Adrenal gland (tissue), 12 donors: ENCODE measurements around the gene PLXNA4. TPM values are rescaled to one million over a fixed set of nuclear protein-coding genes. Genes with fewer than 3 reads are reported as not detected.

Source experiments
- DNase-seq, 7 donors: peaks; one replicate each; pipeline ENCODE4 v3.0.0-alpha.2; 2019 to 2020
- H3K27ac ChIP-seq, 5 donors: fragments of 200-600 bp; sonication (generic) in 4 of 5; 1 replicate in 3 of 5; 2 replicates in 2 of 5; pipeline versions ENCODE4 v1.5.1 to v1.8.0; 2016 to 2020; ENCODE audit warnings: mild to moderate bottlenecking in 1 of 5
- H3K27me3 ChIP-seq: fragments of 200-600 bp; 2 replicates; pipeline ENCODE4 v1.8.0; 2021
- H3K36me3 ChIP-seq, 2 donors: fragments of 200-600 bp; replicated peaks in 1 of 2; 1 replicate in 1 of 2; 2 replicates in 1 of 2; pipeline versions ENCODE4 v1.5.1 to v1.8.0; 2018 to 2022
- H3K4me1 ChIP-seq, 2 donors: fragments of 200-600 bp; replicated peaks in 1 of 2; 1 replicate in 1 of 2; 2 replicates in 1 of 2; pipeline versions ENCODE4 v1.5.1 to v1.8.0; 2018 to 2021
- H3K4me3 ChIP-seq, 4 donors: fragments of 200-600 bp; sonication (generic) in 3 of 4; one replicate each; pipeline ENCODE4 v1.5.1; 2016 to 2018
- H3K9me3 ChIP-seq, 3 donors: fragments of 200-600 bp; sonication (generic) in 1 of 3; replicated peaks in 1 of 3; 1 replicate in 2 of 3; 2 replicates in 1 of 3; pipeline versions ENCODE4 v1.5.1 to v1.8.0; 2016 to 2021
- POLR2A ChIP-seq, 2 donors: fragments of 450-650 bp; IDR thresholded peaks; one replicate each; pipeline ENCODE4 v1.6.1; 2017; ENCODE audit warnings: antibody characterized with exemption in 2 of 2, mild to moderate bottlenecking in 2 of 2, moderate library complexity in 1 of 2
- WGBS, 4 donors: extraction: QIAGEN DNeasy Blood & Tissue Kit in 2 of 4; methylation state at CpG; one replicate each; pipeline versions ENCODE4 v1.1.5 to v1.1.7; 2013 to 2017; 5-methylcytosine and 5-hydroxymethylcytosine counted together
- intact Hi-C, 2 donors: fragments of 100-400 bp; cut with DNase I; formaldehyde crosslinking; loops; one replicate each; pipeline versions ENCODE4 v1.14.1 to v1.15.0; 2022 to 2023
- polyA plus RNA-seq, 3 donors: library from polyadenylated mRNA; stranded (reverse); fragments of 200-250 nt in 2 of 3; fragments of 350-450 nt in 1 of 3; fragmentation: Illumina TruSeq in 1 of 3; extraction: RNeasy Lipid Tissue Mini Kit (QIAGEN cat#74804) in 1 of 3; gene quantifications; one replicate each; pipeline ENCODE4 v1.2.3, GENCODE V29; 2013 to 2014
- total RNA-seq, 9 donors: library from RNA; depleted of rRNA in 4 of 9; stranded (reverse); fragments of >200 nt in 4 of 9; fragments of 120-200 nt in 1 of 9; fragmentation: NEBNext Ultra II Directional in 1 of 9; extraction: Animal tissue kit (Norgen Biotek cat#: 25700) in 1 of 9; gene quantifications; one replicate each; pipeline versions ENCODE4 v1.1.0 to v1.2.4, GENCODE V29; 2013 to 2023
- TF ChIP-seq, protein P1 (sequence below), 6 experiments: fragments of 450-650 bp in 4 of 6; fragments of 200-600 bp in 2 of 6; sonication (generic) in 1 of 6; IDR thresholded peaks; 1 replicate in 5 of 6; 2 replicates in 1 of 6; pipeline versions ENCODE4 v1.5.1 to v1.8.0; 2016 to 2021; ENCODE audit warnings: antibody characterized with exemption in 6 of 6, mild to moderate bottlenecking in 2 of 6, moderate library complexity in 1 of 6
- donor health status: healthy with polysubstance abuse.
- donor health status: Bipolar disorder and iron deficiency.
- donor health status: DM: yes; HTN: yes; CAD: no.
- donor health status: DM: no; HTN: no; CAD: no.
- donor health status: DM: no; HTN: no; CAD: no.
- donor health status: DM: yes; HTN: yes; CAD: no.

Gene PLXNA4
- total and polyA plus RNA-seq, 12 donors = 0.99 to 10.7 (median 3.6) TPM

- Histone ChIP-seq H3K4me3 (no peak overlapping the region), H3K9me3 (no peaks in the 10 kb centered on the region), H3K27ac (no peak overlapping the region), H3K4me1 (no peaks in the 10 kb centered on the region), H3K36me3 (no peaks in the 10 kb centered on the region), H3K27me3 (no peaks in the 10 kb centered on the region)
- 61 to 82% (median 70%) methylated on average over 3 of the region's 3 CpGs for WGBS, 4 donors
- intact Hi-C loops = no loop called here
- DNase-seq = no peak
- TF ChIP-seq, protein P1, sequence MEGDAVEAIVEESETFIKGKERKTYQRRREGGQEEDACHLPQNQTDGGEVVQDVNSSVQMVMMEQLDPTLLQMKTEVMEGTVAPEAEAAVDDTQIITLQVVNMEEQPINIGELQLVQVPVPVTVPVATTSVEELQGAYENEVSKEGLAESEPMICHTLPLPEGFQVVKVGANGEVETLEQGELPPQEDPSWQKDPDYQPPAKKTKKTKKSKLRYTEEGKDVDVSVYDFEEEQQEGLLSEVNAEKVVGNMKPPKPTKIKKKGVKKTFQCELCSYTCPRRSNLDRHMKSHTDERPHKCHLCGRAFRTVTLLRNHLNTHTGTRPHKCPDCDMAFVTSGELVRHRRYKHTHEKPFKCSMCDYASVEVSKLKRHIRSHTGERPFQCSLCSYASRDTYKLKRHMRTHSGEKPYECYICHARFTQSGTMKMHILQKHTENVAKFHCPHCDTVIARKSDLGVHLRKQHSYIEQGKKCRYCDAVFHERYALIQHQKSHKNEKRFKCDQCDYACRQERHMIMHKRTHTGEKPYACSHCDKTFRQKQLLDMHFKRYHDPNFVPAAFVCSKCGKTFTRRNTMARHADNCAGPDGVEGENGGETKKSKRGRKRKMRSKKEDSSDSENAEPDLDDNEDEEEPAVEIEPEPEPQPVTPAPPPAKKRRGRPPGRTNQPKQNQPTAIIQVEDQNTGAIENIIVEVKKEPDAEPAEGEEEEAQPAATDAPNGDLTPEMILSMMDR (IDR thresholded peaks at IDR 0.05) = no peak
- TF ChIP-seq POLR2A (IDR thresholded peaks at IDR 0.05) = no peak
Observed at GRCh38 chr7:132232406-132232805, 343.9 kb downstream of the PLXNA4 start.

DNA sequence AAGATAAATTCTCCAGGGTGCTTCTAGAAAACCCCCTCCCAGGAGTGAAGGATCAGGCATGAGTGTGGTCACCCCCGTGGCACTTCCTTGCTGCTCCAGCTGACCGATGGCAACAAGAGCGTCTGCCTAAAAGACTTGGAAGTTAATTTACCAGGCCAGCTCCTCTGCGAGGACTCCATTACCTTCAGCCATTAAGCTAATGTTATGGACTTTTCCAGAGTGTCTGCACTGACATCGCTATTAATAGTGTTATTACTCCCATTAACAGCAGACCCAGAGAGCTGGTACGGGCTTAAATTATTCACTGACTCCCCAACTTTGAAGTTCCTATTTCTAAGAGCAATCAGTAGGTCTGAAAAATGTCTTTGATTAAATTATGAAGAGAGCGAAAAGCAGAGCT is 345.8 kb downstream of the PLXNA4 start:
- H3K36me3 ChIP-seq = no peaks in the 10 kb centered on the region
- no peak overlapping the region for H3K27ac ChIP-seq
- H3K27me3 ChIP-seq = no peaks in the 10 kb centered on the region
- TF ChIP-seq POLR2A (IDR thresholded peaks at IDR 0.05) = no peak
- TF ChIP-seq, protein P1 (IDR thresholded peaks at IDR 0.05) = no peak
- H3K9me3 ChIP-seq = no peaks in the 10 kb centered on the region
- WGBS, 4 donors = 82 to 89% (median 86%) methylated on average over 6 to 7 of the region's 7 CpGs
- no peaks in the 10 kb centered on the region for H3K4me1 ChIP-seq
- intact Hi-C loops = no loop called here
- H3K4me3 ChIP-seq = no peak overlapping the region
- no peak for DNase-seq

GRCh38 chr7:132228240-132228639 is 348.0 kb downstream of the PLXNA4 start:
- no peaks in the 10 kb centered on the region for H3K4me1 ChIP-seq
- WGBS, 4 donors = 82 to 90% (median 84%) methylated on average over 10 to 14 of the region's 14 CpGs
- no peak for TF ChIP-seq POLR2A (IDR thresholded peaks at IDR 0.05)
- TF ChIP-seq, protein P1 (IDR thresholded peaks at IDR 0.05) = no peak
- H3K4me3 ChIP-seq = no peak overlapping the region
- no peaks in the 10 kb centered on the region for H3K9me3 ChIP-seq
- H3K27me3 ChIP-seq = no peaks in the 10 kb centered on the region
- no peak overlapping the region for H3K27ac ChIP-seq
- H3K36me3 ChIP-seq = no peaks in the 10 kb centered on the region
- intact Hi-C loops = no loop called here
- no peak for DNase-seq

GRCh38 chr7:132226957-132227290 is 349.3 kb downstream of the PLXNA4 start:
- Histone ChIP-seq H3K27me3 (no peaks in the 10 kb centered on the region), H3K36me3 (no peaks in the 10 kb centered on the region), H3K9me3 (no peaks in the 10 kb centered on the region), H3K4me3 (no peak overlapping the region), H3K4me1 (no peaks in the 10 kb centered on the region), H3K27ac (no peak overlapping the region)
- WGBS, 4 donors = 44 to 69% (median 63%) methylated on average over 2 to 3 of the region's 3 CpGs; no CpG with 5 or more reads in 1 of the 4 donors
- intact Hi-C loops = no loop called here
- TF ChIP-seq, protein P1 (IDR thresholded peaks at IDR 0.05) = no peak
- no peak for TF ChIP-seq POLR2A (IDR thresholded peaks at IDR 0.05)
- no peak for DNase-seq
